GM12892 (cell line): Measurements from ENCODE around the gene FADS6.
"Not testable (repeated sequence)": the region's sequence is repeated elsewhere in the genome, so short reads cannot be mapped to it uniquely, and the experiment has no call there.

Experiments
- POLR2A ChIP-seq: IDR thresholded peaks from 2 replicates; pipeline ENCODE4 v1.6.1; 2011; ENCODE audit warnings: low read depth, low read length, control low read depth
- POLR2AphosphoS5 ChIP-seq: IDR thresholded peaks from 2 replicates; pipeline ENCODE4 v1.6.1; 2011; ENCODE audit warnings: low read depth, low read length, control low read depth
- TAF1 ChIP-seq: IDR thresholded peaks from 2 replicates; pipeline ENCODE4 v1.6.1; 2011; ENCODE audit warnings: low read depth, mild to moderate bottlenecking, control low read depth, low read length, borderline replicate concordance

GRCh38 chr17:74909097-74909496 lies 15.7 kb upstream of the FADS6 start:
- not testable (repeated sequence) for TF ChIP-seq POLR2A, POLR2AphosphoS5, TAF1
